HG03135 (cell line): ENCODE data around the gene SPON1.
"Not testable (repeated sequence)": the region's sequence is repeated elsewhere in the genome, so short reads cannot be mapped to it uniquely, and the experiment has no call there.

Source experiments
- ATAC-seq: cut with Tn5 transposase; IDR thresholded peaks from one replicate; pipeline ENCODE4 v1.9.1; 2021; ENCODE audit warnings: mild to moderate bottlenecking, moderate library complexity; ENCODE audit not compliant: unreplicated experiment

The SPON1 gene

GRCh38 chr11:14075118-14076078, 112.9 kb downstream of the SPON1 start:
- no peak for ATAC-seq

GRCh38 chr11:14079011-14079410, 116.5 kb downstream of the SPON1 start:
- no peak for ATAC-seq

GRCh38 chr11:14079797-14080196, 117.3 kb downstream of the SPON1 start:
- no peak for ATAC-seq

GRCh38 chr11:14081581-14082231, 119.2 kb downstream of the SPON1 start:
- ATAC-seq = no peak

- ATAC-seq = no peak
These were observed 119.8 kb downstream of the SPON1 start for GRCh38 chr11:14082338-14082737.

GRCh38 chr11:14088861-14089260, 126.3 kb downstream of the SPON1 start:
- ATAC-seq = not testable (repeated sequence)

GRCh38 chr11:14089690-14090462, 127.4 kb downstream of the SPON1 start:
- ATAC-seq = no peak

- not testable (repeated sequence) for ATAC-seq
These were observed 128.1 kb downstream of the SPON1 start for GRCh38 chr11:14090631-14091030.

- no peak for ATAC-seq
These were observed 130.5 kb downstream of the SPON1 start for GRCh38 chr11:14093065-14093464.

GRCh38 chr11:14094481-14095037, 132.0 kb downstream of the SPON1 start:
- no peak for ATAC-seq

- ATAC-seq = no peak
These were observed 133.4 kb downstream of the SPON1 start for GRCh38 chr11:14095882-14096281.

- no peak for ATAC-seq
These were observed 134.1 kb downstream of the SPON1 start for GRCh38 chr11:14096606-14097005.

GRCh38 chr11:14101388-14101787, 138.9 kb downstream of the SPON1 start:
- ATAC-seq = no peak

- no peak for ATAC-seq
These were observed 140.2 kb downstream of the SPON1 start for GRCh38 chr11:14102766-14103165.

GRCh38 chr11:14105446-14105845, 142.9 kb downstream of the SPON1 start:
- ATAC-seq = no peak

GRCh38 chr11:14106303-14107049, 144.0 kb downstream of the SPON1 start:
- ATAC-seq = no peak

- ATAC-seq = no peak
These were observed 144.5 kb downstream of the SPON1 start for GRCh38 chr11:14107050-14107430.

GRCh38 chr11:14109742-14110141, 147.2 kb downstream of the SPON1 start:
- ATAC-seq = no peak

GRCh38 chr11:14110629-14111028, 148.1 kb downstream of the SPON1 start:
- no peak for ATAC-seq

GRCh38 chr11:14111496-14111895, 149.0 kb downstream of the SPON1 start:
- no peak for ATAC-seq
